Neuronal stem cell (in vitro differentiated cells): Measurements from ENCODE around the gene GPR45. TPM values are rescaled to one million over a fixed set of nuclear protein-coding genes. Genes with fewer than 3 reads are reported as not detected.

ENCODE experiments used
- DNase-seq: peaks from one replicate; pipeline ENCODE4 v3.0.0-alpha.2; 2013; ENCODE audit warnings: low spot score
- H2AFZ ChIP-seq: one replicate; pipeline ENCODE4 v1.6.1; 2013; ENCODE audit warnings: mild to moderate bottlenecking, low read length, inconsistent platforms
- H2AK5ac ChIP-seq: 2 replicates; pipeline ENCODE4 v1.6.1; 2013; ENCODE audit warnings: low read depth, mild to moderate bottlenecking, inconsistent platforms, low read length, moderate library complexity, mixed read lengths
- H2BK120ac ChIP-seq: 2 replicates; pipeline ENCODE4 v1.6.1; 2013; ENCODE audit warnings: low read depth, mild to moderate bottlenecking, inconsistent platforms, low read length, moderate library complexity, mixed read lengths
- H2BK12ac ChIP-seq: one replicate; pipeline ENCODE4 v1.6.1; 2013; ENCODE audit warnings: low read length, inconsistent platforms
- H2BK15ac ChIP-seq: 2 replicates; pipeline ENCODE4 v1.6.1; 2013; ENCODE audit warnings: mild to moderate bottlenecking, low read length, inconsistent platforms, mixed read lengths
- H2BK5ac ChIP-seq: one replicate; pipeline ENCODE4 v1.6.1; 2013; ENCODE audit warnings: inconsistent platforms, mild to moderate bottlenecking, low read length, moderate library complexity
- H3K14ac ChIP-seq: one replicate; pipeline ENCODE4 v1.6.1; 2013; ENCODE audit warnings: low read length, inconsistent platforms
- H3K18ac ChIP-seq: 2 replicates; pipeline ENCODE4 v1.6.1; 2013; ENCODE audit warnings: low read length, inconsistent platforms
- H3K23ac ChIP-seq: 2 replicates; pipeline ENCODE4 v1.6.1; 2013; ENCODE audit warnings: low read depth, mild to moderate bottlenecking, mixed read lengths, low read length, inconsistent platforms; ENCODE audit not compliant: poor library complexity
- H3K27ac ChIP-seq: replicated peaks from 3 replicates; pipeline ENCODE4 v1.5.1; 2013; ENCODE audit warnings: low read length, inconsistent platforms
- H3K27me3 ChIP-seq, 3 experiments: 2 replicates each; pipeline ENCODE4 v1.6.1; 2013; ENCODE audit warnings: low read length in 3 of 3, mild to moderate bottlenecking in 2 of 3, inconsistent platforms in 1 of 3, low read depth in 1 of 3, mixed read lengths in 1 of 3, moderate library complexity in 1 of 3; ENCODE audit not compliant: control insufficient read depth in 3 of 3, insufficient read depth in 3 of 3
- H3K36me3 ChIP-seq, 2 donors: replicated peaks in 1 of 2; 2 replicates each; pipeline ENCODE4 v1.6.1; 2013; ENCODE audit warnings: low read length in 2 of 2; ENCODE audit not compliant: control insufficient read depth in 2 of 2, insufficient read depth in 2 of 2
- H3K4ac ChIP-seq: 2 replicates; pipeline ENCODE4 v1.6.1; 2013; ENCODE audit warnings: inconsistent platforms, mild to moderate bottlenecking, low read length, moderate library complexity
- H3K4me1 ChIP-seq, 2 donors: 1 replicate in 1 of 2; 2 replicates in 1 of 2; pipeline ENCODE4 v1.6.1; 2013; ENCODE audit warnings: low read length in 2 of 2, low read depth in 1 of 2; ENCODE audit not compliant: control insufficient read depth in 2 of 2, insufficient read depth in 1 of 2
- H3K4me2 ChIP-seq: one replicate; pipeline ENCODE4 v1.6.1; 2013; ENCODE audit warnings: mild to moderate bottlenecking, low read length, inconsistent platforms; ENCODE audit not compliant: insufficient read depth, poor library complexity, severe bottlenecking
- H3K4me3 ChIP-seq, 2 donors: 2 replicates each; pipeline ENCODE4 v1.5.1; 2013; ENCODE audit warnings: low read length in 2 of 2, mild to moderate bottlenecking in 2 of 2, inconsistent platforms in 1 of 2, moderate library complexity in 1 of 2
- H3K79me1 ChIP-seq: one replicate; pipeline ENCODE4 v1.6.1; 2013; ENCODE audit warnings: low read depth, mild to moderate bottlenecking, inconsistent platforms, low read length, moderate library complexity
- H3K9ac ChIP-seq: one replicate; pipeline ENCODE4 v1.6.1; 2013; ENCODE audit warnings: mild to moderate bottlenecking, low read depth, low read length, inconsistent platforms; ENCODE audit not compliant: poor library complexity
- H3K9me3 ChIP-seq, 2 donors: replicated peaks in 1 of 2; 2 replicates each; pipeline versions ENCODE3 to v1.6.1; 2013; ENCODE audit warnings: low read length in 2 of 2, mild to moderate bottlenecking in 2 of 2, inconsistent platforms in 1 of 2, low read depth in 1 of 2, mixed read lengths in 1 of 2, moderate library complexity in 1 of 2; ENCODE audit not compliant: control insufficient read depth in 2 of 2, insufficient read depth in 1 of 2
- H4K8ac ChIP-seq: one replicate; pipeline ENCODE4 v1.6.1; 2013; ENCODE audit warnings: low read depth, mild to moderate bottlenecking, inconsistent platforms, low read length, moderate library complexity
- H4K91ac ChIP-seq: one replicate; pipeline ENCODE4 v1.6.1; 2013; ENCODE audit warnings: low read length, low read depth, mild to moderate bottlenecking, inconsistent platforms; ENCODE audit not compliant: poor library complexity
- WGBS, 2 donors: extraction: QIAGEN DNeasy Blood & Tissue Kit; methylation state at CpG; one replicate each; pipeline ENCODE4 v1.1.7; 2013; ENCODE audit warnings: missing lambda C conversion rate in 2 of 2, mixed read lengths in 1 of 2; ENCODE audit not compliant: insufficient read length in 2 of 2, insufficient replicate concordance in 1 of 2; ENCODE audit errors: extremely low coverage in 2 of 2; 5-methylcytosine and 5-hydroxymethylcytosine counted together
- polyA plus RNA-seq, 2 experiments: library from polyadenylated mRNA; stranded (reverse); fragments of 200-250 nt; gene quantifications; one replicate each; pipeline ENCODE4 v1.2.3, GENCODE V29; 2013

GPR45 gene, protein sequence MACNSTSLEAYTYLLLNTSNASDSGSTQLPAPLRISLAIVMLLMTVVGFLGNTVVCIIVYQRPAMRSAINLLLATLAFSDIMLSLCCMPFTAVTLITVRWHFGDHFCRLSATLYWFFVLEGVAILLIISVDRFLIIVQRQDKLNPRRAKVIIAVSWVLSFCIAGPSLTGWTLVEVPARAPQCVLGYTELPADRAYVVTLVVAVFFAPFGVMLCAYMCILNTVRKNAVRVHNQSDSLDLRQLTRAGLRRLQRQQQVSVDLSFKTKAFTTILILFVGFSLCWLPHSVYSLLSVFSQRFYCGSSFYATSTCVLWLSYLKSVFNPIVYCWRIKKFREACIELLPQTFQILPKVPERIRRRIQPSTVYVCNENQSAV
- 0.17 TPM for polyA plus RNA-seq (2013, experiment 1 of 2)
- 0.14 TPM for polyA plus RNA-seq (2013, experiment 2 of 2)

DNA sequence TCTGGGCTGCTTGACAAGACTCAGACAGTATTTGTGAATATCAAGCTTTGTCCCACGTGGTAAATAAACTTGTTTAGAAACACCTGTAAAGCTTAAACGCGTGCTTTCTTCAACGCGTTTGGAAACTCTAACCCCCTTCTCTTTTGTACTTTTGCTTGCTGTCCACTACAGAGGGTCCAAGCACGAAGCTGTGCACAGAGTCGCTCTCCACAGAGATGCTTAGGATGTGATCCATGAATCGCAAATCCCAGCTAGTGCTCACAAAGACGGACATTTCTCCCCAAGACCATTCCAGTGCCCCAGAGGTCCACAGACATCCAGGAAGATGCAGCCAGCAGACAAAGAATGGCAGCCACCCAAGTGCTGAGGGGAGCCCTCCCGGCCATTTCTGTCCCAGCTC, at the start of gene GPR45:
Gene GPR45, plus strand, starts transcription at position 301 of the 400 bp plus-strand sequence. CDS start 116 bp downstream, outside the sequence.
- no peak within 1 kb of the TSS for H2BK15ac ChIP-seq
- H3K4me3 ChIP-seq = peak within 1 kb of the TSS in 1 of 2 donors; percentile 23
- no peaks in the 10 kb centered on the region for H3K9me3 ChIP-seq
- DNase-seq = no peak
- H4K8ac ChIP-seq = no peak within 1 kb of the TSS
- H3K18ac ChIP-seq = peak within 1 kb of the TSS; percentile 22
- H3K14ac ChIP-seq = peak within 1 kb of the TSS; percentile 17
- H3K27ac ChIP-seq = no peak within 1 kb of the TSS
- H3K4me1 ChIP-seq = peaks cover 2 to 3% of the 10 kb centered on the region in 2 donors
- no peak within 1 kb of the TSS for H2AK5ac ChIP-seq
- no peaks in the 10 kb centered on the region for H3K79me1 ChIP-seq
- no CpG with 5 or more reads among the region's 10 CpGs for WGBS, 2 donors
- H2BK5ac ChIP-seq = no peak within 1 kb of the TSS
- no peaks in the 10 kb centered on the region for H3K27me3 ChIP-seq
- no peak within 1 kb of the TSS for H3K4me2 ChIP-seq
- peak within 1 kb of the TSS; percentile 50 for H2BK12ac ChIP-seq
- no peak within 1 kb of the TSS for H2BK120ac ChIP-seq
- H2AFZ ChIP-seq = no peak within 1 kb of the TSS
- no peaks in the 10 kb centered on the region for H3K36me3 ChIP-seq
- peak within 1 kb of the TSS; percentile 24 for H3K9ac ChIP-seq
- H3K23ac ChIP-seq = no peak within 1 kb of the TSS
- no peak within 1 kb of the TSS for H3K4ac ChIP-seq
- H4K91ac ChIP-seq = no peak within 1 kb of the TSS

DNA sequence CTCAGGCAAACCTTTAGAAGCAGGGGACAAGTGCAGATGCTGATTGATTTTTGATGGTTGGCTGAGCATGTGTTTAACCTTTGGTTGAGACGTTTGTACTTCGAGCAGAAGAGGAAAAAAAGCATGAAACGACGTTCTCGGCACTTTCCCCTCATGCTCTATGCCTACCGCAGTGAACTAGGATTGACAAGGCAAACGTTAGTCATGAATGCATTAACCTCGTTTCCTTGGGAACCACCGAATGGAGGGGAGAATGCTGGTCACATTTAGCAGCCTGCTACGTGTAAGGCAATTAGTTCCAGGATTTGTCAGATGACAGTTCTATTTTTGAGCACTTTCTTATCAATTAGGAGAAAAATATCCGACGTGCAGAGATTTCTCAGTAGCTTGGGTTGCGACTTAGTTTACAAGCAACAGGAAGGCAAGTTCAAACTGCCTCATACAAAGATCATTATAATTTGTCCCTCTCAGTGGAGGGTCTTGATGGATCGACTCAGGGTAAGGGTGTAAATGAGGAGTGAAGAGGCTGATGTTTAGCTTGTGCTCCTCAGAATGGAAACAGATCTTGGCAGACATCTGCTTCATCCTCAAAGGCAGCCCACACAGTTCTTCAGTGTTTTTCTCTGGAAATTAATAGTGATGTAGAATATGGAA, 47.4 kb upstream of the GPR45 start:
- Histone ChIP-seq H3K79me1 (no peaks in the 10 kb centered on the region), H2AK5ac (no peak overlapping the region), H3K9me3 (peaks cover 0 to 13% of the 10 kb centered on the region in 2 donors), H2BK15ac (no peak overlapping the region), H3K27ac (no peak overlapping the region), H2BK5ac (no peak overlapping the region), H3K18ac (no peak overlapping the region), H3K4ac (no peak overlapping the region), H3K36me3 (no peaks in the 10 kb centered on the region), H4K91ac (no peak overlapping the region), H3K14ac (no peak overlapping the region), H4K8ac (no peak overlapping the region), H3K27me3 (peaks cover 0 to 12% (median 0%) of the 10 kb centered on the region in 3 experiments), H3K9ac (no peak overlapping the region), H3K23ac (no peak overlapping the region), H2AFZ (peak overlapping the region; percentile 36), H3K4me2 (no peak overlapping the region), H2BK12ac (no peak overlapping the region), H3K4me1 (peaks cover 3 to 10% of the 10 kb centered on the region in 2 donors), H2BK120ac (no peak overlapping the region), H3K4me3 (no peak overlapping the region)
- no CpG with 5 or more reads among the region's 14 CpGs for WGBS, 2 donors
- no peak for DNase-seq

DNA sequence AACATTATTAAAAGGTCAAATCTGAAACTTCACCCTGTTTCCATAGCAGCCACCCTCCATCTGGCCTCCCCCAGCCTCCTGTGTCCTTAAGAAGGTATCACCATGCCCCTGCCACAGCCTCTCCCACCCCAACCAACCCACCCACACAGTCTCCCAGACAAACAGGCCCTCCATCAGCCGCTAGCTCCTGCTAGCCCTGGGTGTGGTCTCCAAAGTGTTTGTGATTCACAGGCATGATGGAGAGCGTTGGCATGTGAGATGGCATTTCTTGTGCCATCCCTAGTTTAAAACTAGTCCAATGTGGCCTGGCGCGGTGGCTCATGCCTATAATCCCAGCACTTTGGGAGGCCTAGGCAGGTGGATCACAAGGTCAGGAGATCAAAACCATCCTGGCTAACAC, 44.9 kb upstream of the GPR45 start:
- Histone ChIP-seq H3K27me3 (peaks cover 0 to 12% (median 0%) of the 10 kb centered on the region in 3 experiments), H2AFZ (no peak overlapping the region), H3K79me1 (no peaks in the 10 kb centered on the region), H3K36me3 (no peaks in the 10 kb centered on the region), H3K4ac (no peak overlapping the region), H2BK5ac (no peak overlapping the region), H2BK15ac (no peak overlapping the region), H3K27ac (no peak overlapping the region), H3K4me3 (no peak overlapping the region), H4K8ac (no peak overlapping the region), H3K4me2 (no peak overlapping the region), H2AK5ac (no peak overlapping the region), H3K18ac (no peak overlapping the region), H4K91ac (no peak overlapping the region), H3K23ac (no peak overlapping the region), H3K4me1 (peaks cover 3 to 10% of the 10 kb centered on the region in 2 donors), H2BK12ac (no peak overlapping the region), H3K9me3 (peaks cover 0 to 9% of the 10 kb centered on the region in 2 donors), H2BK120ac (no peak overlapping the region), H3K14ac (no peak overlapping the region), H3K9ac (no peak overlapping the region)
- no CpG with 5 or more reads among the region's 4 CpGs for WGBS, 2 donors
- DNase-seq = no peak

DNA sequence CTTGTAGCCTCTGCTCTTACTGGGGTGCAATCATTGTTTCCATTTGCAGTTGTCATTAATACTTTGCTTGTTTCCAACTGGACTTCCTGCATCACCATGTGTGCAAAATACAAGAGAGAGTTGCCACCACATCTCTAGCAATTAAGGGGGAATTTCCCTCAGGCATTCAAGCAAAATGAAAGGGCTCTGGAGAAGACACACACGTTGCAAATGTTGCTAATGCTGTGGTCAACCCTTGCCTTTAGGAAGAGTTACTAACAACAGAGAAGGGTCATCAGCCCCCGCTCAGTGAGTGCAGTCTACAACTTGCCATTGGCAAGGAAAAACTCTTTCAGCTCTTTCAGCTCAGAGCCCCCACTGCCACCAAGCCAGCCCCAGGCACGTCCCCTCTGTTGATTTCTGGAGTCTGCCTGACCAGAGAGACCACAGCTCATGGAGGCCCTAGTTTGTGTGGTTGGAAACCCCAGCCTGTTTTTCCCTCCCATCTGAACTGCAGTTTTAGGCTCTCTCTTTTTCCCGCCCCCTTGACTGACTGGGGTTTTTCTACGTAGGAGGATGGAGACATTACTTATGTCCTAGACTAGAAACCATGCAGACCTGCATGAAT, 25.9 kb upstream of the GPR45 start:
- Histone ChIP-seq H3K36me3 (no peaks in the 10 kb centered on the region), H3K9ac (no peak overlapping the region), H4K8ac (no peak overlapping the region), H3K4me3 (no peak overlapping the region), H2BK120ac (no peak overlapping the region), H2BK12ac (no peak overlapping the region), H2BK5ac (no peak overlapping the region), H3K4ac (no peak overlapping the region), H3K27ac (no peak overlapping the region), H2AFZ (no peak overlapping the region), H3K18ac (no peak overlapping the region), H4K91ac (no peak overlapping the region), H3K4me1 (no peaks in the 10 kb centered on the region), H3K23ac (no peak overlapping the region), H2AK5ac (no peak overlapping the region), H3K27me3 (peaks cover 0 to 14% (median 0%) of the 10 kb centered on the region in 3 experiments), H3K14ac (no peak overlapping the region), H3K79me1 (no peaks in the 10 kb centered on the region), H2BK15ac (no peak overlapping the region), H3K9me3 (no peaks in the 10 kb centered on the region), H3K4me2 (no peak overlapping the region)
- WGBS, 2 donors = no CpG with 5 or more reads among the region's 5 CpGs
- DNase-seq = no peak
